Activated T-cell treated with anti-CD3 and anti-CD28 coated beads for 1 hour (primary cell): ENCODE measurements around the gene ATP5F1D.

Source experiments
- DNase-seq: peaks from one replicate; pipeline ENCODE4 v3.0.0-alpha.2; 2020; ENCODE audit warnings: low read depth

ATP5F1D gene

GRCh38 chr19:1270854-1271527, 29.4 kb downstream of the ATP5F1D start:
- DNase-seq: no peak

DNA sequence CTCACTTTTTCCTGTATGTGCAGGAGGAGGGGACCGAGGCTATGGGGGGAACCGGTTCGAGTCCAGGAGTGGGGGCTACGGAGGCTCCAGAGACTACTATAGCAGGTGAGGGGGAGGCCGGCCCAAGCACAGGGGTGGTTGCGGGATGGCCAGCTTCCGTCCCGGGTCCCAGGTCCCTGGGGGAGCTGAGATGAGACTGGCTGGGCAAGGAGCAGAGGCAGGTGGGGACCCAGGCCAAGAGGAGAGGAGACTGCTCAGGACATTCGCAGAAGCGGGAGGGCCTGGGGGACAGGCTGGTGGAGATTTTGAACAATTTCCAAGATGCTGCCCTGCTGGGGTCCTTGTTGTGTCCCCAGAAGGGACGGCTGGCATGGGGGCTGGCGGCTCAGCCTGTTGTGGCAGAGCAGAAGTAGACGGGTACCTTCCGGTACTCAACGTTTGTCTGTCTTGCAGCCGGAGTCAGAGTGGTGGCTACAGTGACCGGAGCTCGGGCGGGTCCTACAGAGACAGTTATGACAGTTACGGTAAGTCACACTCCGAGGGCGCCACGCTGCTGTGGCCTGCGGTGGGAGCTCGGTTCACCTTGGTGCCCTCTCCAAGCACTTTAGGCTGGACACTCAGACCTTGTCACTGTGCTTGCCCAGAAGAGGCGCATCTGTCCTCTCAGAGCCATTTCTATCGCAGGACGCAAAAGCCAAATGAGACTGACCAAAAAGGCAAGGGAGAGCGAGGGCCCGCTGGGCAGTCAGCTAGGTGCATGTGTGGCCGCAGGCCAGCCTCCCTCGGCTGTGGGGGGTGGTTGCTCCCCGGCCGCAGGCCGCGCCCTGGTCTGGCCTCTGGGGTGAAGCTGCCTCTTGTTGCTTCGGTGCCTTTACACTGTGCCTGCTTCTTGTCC, 30.2 kb downstream of the ATP5F1D start:
- no peak for DNase-seq

DNA sequence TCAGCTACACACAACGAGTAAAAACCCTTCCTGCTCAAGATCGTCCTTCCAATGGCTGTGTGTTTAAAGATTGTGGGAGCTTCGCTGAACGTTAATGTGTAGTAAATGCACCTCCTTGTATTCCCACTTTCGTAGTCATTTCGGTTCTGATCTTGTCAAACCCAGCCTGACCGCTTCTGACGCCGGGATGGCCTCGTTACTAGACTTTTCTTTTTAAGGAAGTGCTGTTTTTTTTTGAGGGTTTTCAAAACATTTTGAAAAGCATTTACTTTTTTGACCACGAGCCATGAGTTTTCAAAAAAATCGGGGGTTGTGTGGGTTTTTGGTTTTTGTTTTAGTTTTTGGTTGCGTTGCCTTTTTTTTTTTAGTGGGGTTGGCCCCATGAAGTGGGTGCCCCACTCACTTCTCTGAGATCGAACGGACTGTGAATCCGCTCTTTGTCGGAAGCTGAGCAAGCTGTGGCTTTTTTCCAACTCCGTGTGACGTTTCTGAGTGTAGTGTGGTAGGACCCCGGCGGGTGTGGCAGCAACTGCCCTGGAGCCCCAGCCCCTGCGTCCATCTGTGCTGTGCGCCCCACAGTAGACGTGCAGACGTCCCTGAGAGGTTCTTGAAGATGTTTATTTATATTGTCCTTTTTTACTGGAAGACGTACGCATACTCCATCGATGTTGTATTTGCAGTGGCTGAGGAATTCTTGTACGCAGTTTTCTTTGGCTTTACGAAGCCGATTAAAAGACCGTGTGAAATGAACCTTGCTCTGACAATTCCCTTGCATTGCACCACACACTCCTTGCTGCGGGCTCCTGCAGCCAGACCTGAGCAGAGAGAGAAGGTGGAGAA, 31.1 kb downstream of the ATP5F1D start:
- no peak for DNase-seq

DNA sequence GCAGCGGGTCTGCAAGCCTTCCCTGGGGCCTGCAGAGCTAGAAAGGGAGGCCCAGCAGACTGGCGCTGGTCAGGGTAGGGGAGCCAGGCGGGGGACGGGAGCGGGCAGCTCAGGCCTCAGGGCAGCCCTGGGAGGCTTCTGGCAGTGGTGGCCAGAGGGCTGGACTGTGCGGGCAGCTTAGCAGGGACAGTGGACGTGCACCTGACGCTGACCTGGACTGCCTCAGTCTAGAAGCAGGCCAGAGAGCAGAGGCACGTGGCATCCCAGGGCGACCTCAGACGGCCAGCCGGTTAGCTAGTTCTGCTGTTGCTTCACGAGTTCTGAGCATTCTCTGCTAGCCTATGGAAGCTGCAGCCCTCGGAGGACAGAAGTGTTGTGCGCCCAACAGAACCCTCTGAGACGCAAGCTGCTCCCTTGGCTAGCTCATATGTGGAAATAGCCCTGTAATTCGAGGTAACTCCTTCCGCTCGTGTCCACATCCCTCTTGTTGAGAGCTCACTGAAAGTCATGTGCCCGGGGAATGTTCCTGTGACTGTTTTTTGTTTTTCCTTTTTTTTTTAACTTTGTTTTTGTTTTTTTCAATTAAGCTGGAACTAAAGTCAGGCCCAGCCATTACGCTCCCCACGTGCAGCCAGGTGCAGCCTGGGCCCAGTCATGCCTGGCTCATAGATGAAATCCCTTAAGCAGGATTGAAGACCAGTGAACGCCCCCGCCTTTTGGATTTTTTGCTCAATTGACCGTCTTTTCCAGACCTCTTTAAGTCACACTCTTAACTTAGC, 31.9 kb downstream of the ATP5F1D start:
- no peak for DNase-seq

- no peak for DNase-seq
Measured at GRCh38 chr19:1274081-1274851, 32.7 kb downstream of the ATP5F1D start.

GRCh38 chr19:1274852-1275259, 33.3 kb downstream of the ATP5F1D start:
- no peak for DNase-seq

- DNase-seq: peak; percentile 94
Measured at GRCh38 chr19:1275260-1275975, 33.9 kb downstream of the ATP5F1D start, which contains the start of gene FAM174C. TSS of gene FAM174C (plus strand) at chr19:1275530. CDS start at chr19:1275550, 20 bp downstream.

- no peak for DNase-seq
Measured at GRCh38 chr19:1275976-1276627, 34.6 kb downstream of the ATP5F1D start.

DNA sequence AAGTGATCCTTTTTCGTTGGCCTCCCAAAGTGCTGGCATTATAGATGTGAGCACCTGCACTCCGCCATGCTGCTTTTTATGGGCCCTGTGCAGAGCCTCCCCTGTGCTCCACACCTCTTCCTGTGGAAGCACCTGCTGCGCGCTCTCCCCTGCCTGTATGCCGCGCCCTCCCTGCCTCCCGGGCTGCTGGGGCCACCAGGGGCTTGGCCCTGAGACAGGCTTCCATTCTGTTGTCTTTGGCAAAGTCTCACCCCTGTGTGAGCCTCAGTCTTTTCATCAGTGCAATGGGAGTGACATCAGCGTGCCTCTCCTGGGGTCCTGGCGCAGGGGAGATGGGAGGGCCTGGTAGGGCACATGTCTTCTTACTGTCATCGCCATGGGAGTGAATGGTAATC, 35.1 kb downstream of the ATP5F1D start:
- no peak for DNase-seq

- no peak for DNase-seq
Measured at GRCh38 chr19:1277061-1277460, 35.5 kb downstream of the ATP5F1D start.

DNA sequence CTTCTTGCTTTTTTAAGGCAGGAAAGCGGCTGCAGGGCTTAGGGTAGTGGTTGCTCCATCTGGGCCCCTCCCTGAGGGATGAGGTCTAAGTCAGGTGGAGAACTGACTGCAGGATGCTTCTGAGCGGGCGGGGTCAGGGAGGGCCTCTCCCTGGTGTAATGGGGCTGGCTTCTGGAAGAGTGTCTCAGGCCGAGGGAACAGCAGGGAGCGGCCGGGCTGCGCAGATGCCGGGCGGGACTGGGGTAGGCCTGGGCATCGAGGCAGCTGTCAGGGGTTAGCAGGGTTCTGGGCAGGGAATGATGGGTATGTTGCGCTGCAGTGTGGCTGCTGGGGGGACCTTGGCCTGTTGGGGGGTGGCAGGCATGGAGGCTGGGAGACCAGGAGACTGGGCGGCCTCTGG, 36.5 kb downstream of the ATP5F1D start:
- no peak for DNase-seq

DNA sequence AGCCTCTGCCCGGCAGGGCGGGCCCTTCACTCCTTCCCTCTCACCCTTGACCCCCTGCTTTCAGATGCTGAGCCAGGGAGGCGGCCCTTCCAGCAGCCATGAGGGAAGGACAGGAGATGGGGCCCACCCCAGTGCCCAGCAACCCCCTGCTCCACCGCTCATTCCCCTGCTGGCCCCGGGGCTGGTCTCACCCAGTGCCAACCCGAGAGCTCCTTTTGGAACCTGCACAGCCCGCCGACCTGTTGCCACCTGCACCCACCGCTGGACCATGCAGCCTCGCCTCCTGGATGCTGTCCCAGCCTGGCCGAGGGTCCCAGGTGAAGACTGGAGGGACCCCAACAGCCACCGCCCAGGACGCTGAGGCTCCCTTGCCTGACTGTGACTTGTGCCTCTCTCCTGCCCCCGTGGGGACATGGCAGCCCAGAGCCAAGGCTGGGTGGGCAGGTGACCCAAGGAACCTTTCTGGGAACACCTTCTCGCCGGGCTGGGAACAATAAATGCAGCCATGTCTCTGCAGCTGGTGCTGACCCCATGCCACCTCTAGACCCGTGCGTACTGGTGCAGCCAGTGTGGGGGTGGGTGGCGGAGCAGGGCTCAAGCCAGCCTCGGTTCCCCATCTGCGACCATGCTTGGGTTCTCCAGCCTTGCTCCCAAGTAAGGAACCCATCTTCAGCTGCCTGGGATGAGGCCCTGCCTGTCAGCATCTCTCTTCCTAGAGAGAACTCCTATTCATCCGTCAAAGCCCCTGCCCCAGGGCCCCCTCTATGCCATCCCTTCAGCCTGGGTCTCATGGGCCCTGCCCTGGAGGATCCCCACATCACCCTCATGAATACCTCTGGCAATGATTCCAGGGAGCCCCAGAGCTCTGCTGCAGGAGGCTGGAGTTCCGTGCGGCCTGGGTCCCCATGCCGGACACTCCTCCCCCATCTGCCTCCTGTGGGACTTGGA, 37.4 kb downstream of the ATP5F1D start:
- DNase-seq: no peak

GRCh38 chr19:1279782-1280341, 38.3 kb downstream of the ATP5F1D start:
- peak; percentile 70 for DNase-seq

- DNase-seq: no peak
Measured at GRCh38 chr19:1280636-1281568, 39.4 kb downstream of the ATP5F1D start.

DNA sequence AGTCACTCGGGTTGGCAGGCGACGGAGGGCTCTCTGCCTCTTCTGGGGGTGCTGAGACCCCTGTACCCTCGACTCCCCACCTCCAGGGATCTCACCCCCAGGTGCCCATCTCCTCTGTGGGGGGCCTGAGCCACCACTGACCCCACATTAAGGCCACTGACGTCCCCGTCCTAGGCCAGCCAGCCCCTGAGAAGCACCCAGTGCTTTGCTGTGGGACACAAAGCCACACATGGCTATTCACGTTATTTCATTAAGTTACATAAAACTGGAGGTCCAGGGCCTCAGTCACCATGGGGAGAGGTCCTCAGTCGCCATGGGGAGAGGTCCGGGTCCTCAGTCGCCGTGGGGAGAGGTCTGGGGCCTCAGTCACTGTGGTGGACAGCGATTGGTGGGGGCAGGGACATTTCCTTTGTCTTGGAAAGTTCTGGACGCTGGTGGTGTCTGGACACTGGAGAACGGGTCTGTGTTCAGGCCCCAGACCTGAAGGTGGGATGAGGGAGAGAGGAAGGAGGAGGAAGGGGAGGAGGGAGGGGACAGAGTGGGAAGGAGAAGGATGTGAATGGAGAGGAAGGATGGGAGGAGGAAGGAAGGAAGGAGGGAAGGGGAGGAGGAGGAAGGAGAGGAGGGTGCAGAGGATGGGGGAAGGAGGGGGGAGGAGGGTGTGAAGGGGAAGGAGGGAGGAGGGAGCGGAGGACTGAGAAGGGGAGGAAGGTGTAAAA, 40.2 kb downstream of the ATP5F1D start:
- no peak for DNase-seq

DNA sequence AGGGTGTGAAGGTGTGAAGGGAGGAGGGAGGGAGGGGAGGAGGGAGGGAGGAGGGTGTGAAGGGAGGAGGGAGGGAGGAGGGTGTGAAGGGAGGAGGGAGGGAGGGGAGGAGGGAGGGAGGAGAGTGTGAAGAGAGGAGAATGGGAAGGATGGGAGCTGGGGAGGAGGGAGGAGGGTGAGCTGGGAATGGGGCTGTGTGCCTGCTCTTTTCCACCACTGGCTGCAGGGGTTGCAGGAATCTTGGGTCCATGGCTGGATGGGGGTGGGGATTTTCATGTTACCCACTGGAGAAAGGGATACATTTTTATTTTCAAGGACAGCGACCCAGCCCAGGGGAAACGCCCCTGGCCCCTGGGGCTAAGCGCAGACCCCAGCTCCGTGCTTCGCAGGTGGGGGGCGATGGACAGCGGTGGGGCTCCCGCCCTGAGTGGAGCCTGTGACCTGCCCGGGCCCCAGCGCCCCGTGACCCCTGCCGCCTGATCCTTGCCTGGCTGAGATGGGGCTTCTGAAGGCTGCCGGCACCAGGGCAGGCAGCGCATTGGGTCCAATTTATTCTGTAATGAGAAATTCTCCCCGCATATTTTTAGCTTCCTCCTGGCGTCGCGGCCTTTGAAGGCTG, 41.1 kb downstream of the ATP5F1D start:
- DNase-seq: no peak
